SW480 (cell line): ENCODE results near the gene GLUD1.
"Not testable (repeated sequence)": the region's sequence is repeated elsewhere in the genome, so short reads cannot be mapped to it uniquely, and the experiment has no call there.

Source experiments
- DNase-seq: peaks from one replicate; pipeline ENCODE4 v3.0.0-alpha.2; 2016; ENCODE audit warnings: low spot score

Gene GLUD1

DNA sequence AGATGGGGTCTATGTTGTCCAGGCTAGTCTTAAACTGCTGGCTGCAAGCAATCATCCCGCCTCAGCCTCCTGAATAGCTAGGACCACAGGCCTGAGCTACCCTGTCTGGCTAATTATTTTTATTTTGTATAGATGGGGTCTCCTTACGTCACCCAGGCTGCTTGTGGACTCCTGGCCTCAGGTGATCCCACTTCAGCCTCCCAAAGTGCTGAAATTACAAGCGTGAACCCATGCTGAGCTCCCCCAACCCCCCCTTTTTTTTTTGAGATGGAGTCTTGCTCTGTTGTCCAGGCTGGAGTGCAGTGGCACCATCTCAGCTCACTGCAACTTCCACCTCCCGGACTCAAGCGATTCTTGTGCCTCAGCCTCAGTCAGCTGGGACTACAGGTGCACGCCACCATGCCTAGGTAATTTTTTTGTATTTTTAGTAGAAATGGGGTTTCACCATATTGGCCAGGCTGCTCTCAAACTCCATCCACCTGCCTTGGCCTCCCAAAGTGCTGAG, 49.2 kb downstream of the GLUD1 start:
- no peak for DNase-seq

DNA sequence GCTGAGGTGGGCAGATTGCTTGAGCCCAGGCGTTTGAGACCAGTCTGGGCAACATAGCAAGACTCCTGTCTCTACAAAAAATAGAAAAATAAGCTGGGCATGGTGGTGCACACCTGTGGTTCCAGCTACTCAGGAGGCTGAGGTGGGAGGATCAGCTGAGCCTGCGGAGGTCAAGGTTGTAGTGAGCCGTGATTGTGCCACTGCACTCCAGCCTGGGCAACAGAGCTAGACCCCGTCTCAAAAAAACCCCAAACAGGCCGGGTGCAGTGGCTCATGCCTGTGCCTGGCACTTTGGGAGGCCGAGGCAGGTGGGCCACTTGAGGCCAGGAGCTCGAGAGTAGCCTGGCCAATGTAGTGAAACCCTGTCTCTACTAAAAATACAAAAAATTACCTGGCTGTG, 51.1 kb downstream of the GLUD1 start:
- not testable (repeated sequence) for DNase-seq

- no peak for DNase-seq
Measured at GRCh38 chr10:87038786-87039185, 55.9 kb downstream of the GLUD1 start.

- no peak for DNase-seq
Measured at GRCh38 chr10:87038286-87038717, 56.3 kb downstream of the GLUD1 start.

DNA sequence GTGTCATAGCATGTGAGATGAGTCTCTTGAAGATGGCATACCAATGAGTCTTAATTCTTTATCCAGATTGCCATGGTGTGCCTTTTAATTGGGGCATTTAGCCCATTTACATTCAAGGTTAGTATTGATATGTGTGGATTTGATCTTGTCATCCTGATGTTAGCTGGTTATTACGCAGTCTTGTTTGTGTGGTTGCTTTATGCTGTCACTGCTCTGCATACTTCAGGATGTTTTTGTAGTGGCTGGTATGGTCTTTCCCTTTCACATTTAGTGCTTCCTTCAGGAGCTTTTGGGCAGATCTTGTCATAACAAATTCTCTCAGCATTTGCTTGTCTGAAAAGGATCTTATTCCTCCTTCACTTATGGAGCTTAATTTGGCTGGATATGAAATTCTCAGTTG, 58.0 kb downstream of the GLUD1 start:
- no peak for DNase-seq

DNA sequence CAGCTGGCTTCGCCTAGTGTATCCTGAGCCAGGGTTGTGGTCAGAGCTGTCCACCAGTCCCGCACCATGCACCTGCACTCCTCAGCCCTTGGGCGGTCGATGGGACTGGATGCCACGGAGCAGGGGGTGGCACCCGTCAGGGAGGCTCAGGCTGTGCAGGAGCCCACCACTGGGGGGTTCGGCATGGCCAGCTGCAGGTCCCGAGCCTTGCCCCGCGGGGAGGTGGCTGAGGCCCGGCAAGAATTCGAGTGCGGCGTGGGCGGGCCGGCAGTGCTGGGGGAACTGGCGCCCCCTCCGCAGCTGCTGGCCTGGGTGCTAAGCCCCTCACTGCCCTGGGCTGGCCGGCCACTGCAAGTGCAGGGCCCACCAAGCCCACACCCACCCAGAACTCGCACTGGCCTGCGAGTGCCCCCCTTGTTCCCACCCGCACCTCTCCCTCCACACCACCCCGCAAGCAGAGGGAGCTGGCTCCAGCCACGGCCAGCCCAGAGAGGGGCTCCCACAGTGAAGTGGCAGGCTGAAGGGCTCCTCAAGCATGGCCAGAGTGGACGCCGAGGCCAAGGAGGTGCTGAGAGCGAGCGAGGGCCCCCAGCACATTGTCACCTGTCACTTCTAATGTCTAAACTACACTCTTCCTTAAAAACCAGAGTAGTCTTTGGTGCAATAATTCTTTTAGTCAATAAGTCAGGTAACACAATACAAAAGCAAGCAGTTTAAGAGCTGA, 63.6 kb downstream of the GLUD1 start:
- no peak for DNase-seq

DNA sequence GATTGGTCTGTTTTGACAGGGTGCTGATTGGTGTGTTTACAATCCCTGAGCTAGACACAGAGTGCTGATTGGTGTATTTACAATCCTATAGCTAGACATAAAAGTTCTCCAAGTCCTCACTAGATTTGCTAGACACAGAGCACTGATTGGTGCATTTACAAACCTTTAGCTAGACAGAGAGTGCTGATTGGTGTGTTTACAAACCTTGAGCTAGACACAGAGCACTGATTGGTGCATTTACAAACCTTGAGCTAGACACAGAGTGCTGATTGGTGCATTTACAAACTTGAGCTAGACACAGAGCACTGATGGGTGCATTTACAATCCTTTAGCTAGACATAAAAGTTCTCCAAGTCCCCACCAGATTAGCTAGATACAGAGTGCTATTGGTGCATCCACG, 64.2 kb downstream of the GLUD1 start:
- not testable (repeated sequence) for DNase-seq

DNA sequence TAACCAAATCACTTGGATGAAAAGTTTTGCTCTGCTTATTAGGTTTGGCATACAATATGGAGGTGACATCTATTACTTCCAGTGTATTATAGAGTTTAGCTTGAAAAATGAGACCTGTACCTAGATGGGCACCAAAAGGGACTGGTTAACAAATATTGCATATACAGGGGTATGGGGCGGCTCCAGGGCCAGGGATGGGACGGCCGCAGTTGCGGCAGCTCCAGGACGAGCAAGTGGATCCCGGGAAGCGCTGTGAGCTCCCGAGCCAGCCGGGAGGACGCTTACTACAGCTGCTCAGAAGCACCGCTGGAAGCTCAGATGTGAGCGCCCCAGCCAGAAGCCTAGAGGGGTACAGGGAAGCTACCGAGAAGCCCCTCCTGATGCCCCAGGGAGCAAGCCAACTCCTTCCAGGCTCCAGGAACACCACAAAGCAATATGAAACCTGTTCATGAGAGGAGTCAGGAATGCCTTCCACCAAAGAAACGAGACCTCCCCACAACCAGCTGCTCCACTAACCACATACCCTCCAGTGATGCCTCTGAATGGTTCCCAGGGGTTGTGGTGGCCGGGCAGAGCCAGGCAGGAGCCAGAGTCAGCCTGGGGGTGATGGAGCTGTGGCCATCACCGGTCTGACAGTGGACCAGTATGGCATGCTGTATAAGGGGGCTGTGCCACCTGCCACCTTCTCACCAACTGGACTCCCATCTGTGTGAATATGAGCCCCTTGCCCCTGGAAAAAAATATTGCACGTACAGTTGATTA, 67.7 kb downstream of the GLUD1 start:
- not testable (repeated sequence) for DNase-seq

GRCh38 chr10:87025285-87025958, 69.2 kb downstream of the GLUD1 start:
- not testable (repeated sequence) for DNase-seq

DNA sequence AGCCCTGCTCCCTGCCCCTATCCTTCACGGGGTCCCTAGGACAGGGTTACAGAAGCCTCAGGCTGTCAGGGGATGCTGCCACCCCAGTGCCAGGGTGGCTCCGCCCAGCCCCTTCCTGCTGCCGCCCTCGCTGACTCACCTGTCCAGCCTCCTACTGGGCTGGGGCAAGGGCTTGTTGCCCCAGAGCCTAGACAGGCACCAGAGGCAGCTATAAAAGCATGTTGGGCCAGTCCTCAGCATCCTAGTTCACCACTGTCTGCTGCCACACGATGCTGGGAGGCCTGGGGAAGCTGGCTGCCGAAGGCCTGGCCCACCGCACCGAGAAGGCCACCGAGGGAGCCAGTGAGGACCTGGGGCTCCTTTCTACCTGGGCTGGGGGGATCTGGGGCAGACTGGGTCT, 74.6 kb downstream of the GLUD1 start, which contains the start of gene FAM25A:
FAM25A (plus strand) TSS at position 239 of the 400 bp plus-strand sequence; CDS start at position 270, 31 bp downstream.
- not testable (repeated sequence) for DNase-seq

GRCh38 chr10:87019504-87019903, 75.1 kb downstream of the GLUD1 start:
- not testable (repeated sequence) for DNase-seq

DNA sequence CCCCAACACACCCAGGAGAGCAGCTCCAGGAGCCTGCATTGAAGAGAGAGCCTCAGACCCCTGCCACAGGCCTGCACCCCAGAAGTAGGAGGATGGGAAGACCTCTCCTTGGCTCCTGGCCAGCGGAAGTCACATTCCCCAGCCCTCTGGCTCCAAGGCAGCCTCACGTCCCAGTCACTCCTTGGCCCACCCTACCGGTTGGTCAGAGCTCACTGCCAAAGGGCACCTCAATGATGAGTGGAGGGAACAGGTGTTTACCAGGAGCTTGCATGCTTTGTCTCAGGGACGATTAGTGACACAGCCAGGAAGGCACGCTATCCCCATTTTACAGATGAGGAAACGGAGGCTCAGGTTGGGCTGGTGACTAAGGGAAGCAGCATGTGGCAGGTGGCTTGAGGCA, 75.6 kb downstream of the GLUD1 start:
- DNase-seq = not testable (repeated sequence)

DNA sequence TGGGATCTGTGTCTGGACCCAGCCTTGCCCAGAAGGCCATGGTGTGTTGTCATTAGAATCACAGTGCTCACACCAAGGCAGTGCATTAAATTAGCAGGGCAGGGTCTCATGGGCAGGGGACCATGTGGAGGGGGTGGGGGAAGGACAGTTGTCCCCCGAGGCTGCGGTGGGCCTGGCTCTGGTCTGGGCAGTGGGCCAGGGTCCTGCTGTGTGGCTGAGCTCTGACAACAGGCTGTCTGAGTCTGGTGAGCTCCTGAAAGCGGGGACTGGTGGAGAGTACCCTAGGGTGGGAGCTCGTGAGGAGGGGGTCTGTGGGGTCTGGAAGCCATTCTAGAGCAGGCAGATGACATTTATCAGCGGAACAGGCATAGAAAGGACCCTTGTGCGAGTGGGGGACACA, 76.5 kb downstream of the GLUD1 start:
- DNase-seq = not testable (repeated sequence)

DNA sequence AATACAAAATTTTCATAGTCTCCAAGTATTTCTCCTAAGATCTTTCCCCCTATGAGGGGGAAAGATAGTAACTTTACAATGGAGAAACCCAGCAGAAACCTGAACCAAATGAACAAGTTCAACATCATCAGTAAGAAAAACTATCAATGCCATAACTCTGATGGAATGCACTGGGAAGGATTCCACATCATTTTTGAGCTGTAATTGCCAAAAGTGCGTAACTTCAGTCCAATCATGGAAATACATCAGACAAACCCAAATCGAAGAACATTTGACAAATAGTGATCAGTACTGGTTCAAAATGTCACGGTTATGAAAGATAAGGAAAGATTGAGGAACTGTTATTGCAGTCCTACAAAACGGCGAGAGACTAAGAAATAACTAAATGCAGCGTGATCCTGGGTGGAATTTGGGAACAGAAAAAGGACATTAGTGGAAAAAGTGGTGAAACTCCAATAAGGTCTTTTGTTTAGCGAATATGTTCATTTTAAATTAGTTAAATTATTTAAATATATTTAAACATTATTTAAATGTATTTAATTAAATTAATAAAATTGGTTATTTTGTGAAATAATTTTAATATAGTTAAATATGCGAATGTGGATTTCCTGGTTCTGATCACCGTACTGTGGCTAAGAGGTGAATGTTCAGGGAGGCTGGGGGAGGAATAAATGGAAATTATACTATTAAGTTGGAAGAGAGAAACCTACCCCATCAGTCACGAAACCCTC, 79.5 kb downstream of the GLUD1 start:
- not testable (repeated sequence) for DNase-seq

GRCh38 chr10:87013528-87013927, 81.1 kb downstream of the GLUD1 start:
- DNase-seq = not testable (repeated sequence)

DNA sequence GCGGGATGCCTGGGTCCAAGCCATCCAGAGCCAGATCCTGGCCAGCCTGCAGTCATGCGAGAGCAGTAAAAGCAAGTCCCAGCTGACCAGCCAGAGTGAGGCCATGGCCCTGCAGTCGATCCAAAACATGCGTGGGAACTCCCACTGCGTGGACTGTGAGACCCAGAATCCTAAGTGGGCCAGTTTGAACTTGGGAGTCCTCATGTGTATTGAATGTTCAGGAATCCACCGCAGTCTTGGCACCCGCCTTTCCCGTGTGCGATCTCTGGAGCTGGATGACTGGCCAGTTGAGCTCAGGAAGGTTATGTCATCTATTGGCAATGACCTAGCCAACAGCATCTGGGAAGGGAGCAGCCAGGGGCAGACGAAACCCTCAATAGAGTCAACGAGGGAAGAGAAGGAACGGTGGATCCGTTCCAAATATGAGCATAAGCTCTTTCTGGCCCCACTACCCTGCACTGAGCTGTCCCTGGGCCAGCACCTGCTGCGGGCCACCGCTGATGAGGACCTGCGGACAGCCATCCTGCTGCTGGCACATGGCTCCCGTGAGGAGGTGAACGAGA, 85.4 kb downstream of the GLUD1 start:
- DNase-seq = not testable (repeated sequence)

GRCh38 chr10:87008303-87008702, 86.3 kb downstream of the GLUD1 start:
- DNase-seq = not testable (repeated sequence)

- not testable (repeated sequence) for DNase-seq
Measured at GRCh38 chr10:87007674-87008073, 87.0 kb downstream of the GLUD1 start.

DNA sequence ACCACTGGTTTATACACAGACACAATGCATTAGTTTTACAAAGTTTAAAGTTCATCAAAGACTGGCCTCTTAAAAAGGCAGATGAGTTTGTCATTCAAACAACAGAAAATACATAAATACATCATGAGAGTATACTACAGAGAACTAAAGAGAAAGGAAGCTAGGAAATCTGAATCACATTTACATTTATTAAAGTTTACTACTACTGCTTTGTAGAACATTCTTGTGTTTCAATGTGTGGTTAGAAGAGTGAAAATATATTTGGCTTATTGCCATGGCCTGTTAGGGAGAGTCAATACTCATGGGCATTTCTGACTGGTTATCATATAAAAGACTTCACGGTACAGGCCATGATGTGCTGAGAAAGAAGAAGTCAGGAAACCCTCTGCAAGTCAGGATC, 87.5 kb downstream of the GLUD1 start:
- not testable (repeated sequence) for DNase-seq

DNA sequence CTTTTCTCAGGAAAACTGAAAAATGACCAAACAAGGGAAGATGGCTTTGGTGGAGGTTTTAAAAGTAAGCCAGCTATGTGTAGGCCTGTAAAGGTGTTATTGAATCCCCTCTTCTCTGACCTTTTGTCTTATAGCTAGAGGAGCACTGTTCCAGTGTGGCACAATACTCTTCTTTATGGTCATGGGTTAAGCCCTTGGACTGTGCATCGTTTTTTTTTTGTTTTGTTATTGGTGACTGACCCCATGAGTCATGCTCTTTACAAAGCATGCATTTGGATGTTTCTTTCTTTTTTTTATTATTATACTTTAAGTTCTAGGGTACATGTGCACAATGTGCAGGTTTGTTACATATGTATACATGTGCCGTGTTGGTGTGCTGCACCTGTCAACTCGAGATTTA, 94.2 kb downstream of the GLUD1 start:
- DNase-seq = no peak
